ENCODE measurements around the gene BCOR. TPM values are rescaled to one million over a fixed set of nuclear protein-coding genes. Genes with fewer than 3 reads are reported as not detected.

Gene BCOR
- total RNA-seq, 1 experiment from 2014 or later: 21.8 TPM

GRCh38 chrX:40083120-40083978 is 14.4 kb downstream of the BCOR start:
- no peaks in the 10 kb centered on the region for H3F3A ChIP-seq (ENCODE audit: low read length, unreplicated experiment)
- H2AFZ ChIP-seq (ENCODE audit: low read length): peak overlapping the region; percentile 53; the same call in 1 of the 2 replicates
- intact Hi-C loops (cut with micrococcal nuclease): no loop called here
- no peak for TF ChIP-seq EZH2 (IDR thresholded peaks at IDR 0.05; ENCODE audit: low read length, unreplicated experiment)
- no peak for TF ChIP-seq EZH2phosphoT487 (IDR thresholded peaks at IDR 0.05; ENCODE audit: borderline replicate concordance, low read length)
- TF ChIP-seq, protein P1, sequence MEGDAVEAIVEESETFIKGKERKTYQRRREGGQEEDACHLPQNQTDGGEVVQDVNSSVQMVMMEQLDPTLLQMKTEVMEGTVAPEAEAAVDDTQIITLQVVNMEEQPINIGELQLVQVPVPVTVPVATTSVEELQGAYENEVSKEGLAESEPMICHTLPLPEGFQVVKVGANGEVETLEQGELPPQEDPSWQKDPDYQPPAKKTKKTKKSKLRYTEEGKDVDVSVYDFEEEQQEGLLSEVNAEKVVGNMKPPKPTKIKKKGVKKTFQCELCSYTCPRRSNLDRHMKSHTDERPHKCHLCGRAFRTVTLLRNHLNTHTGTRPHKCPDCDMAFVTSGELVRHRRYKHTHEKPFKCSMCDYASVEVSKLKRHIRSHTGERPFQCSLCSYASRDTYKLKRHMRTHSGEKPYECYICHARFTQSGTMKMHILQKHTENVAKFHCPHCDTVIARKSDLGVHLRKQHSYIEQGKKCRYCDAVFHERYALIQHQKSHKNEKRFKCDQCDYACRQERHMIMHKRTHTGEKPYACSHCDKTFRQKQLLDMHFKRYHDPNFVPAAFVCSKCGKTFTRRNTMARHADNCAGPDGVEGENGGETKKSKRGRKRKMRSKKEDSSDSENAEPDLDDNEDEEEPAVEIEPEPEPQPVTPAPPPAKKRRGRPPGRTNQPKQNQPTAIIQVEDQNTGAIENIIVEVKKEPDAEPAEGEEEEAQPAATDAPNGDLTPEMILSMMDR (conservative IDR thresholded peaks at IDR 0.05; ENCODE audit: low read depth, low read length): no peak
- H3K27me3 ChIP-seq (ENCODE audit: low read length): no peaks in the 10 kb centered on the region
- H3K9ac ChIP-seq (ENCODE audit: low read length): peak overlapping the region; percentile 56
- DNase-seq: peak; percentile 40
- H3K4me1 ChIP-seq (ENCODE audit: insufficient read depth, low read length): peaks cover 25% of the 10 kb centered on the region
- ATAC-seq: peak; percentile 32
- no peaks in the 10 kb centered on the region for H3K36me3 ChIP-seq (ENCODE audit: low read depth, low read length)
- peak overlapping the region; percentile 100 for H3K4me2 ChIP-seq (ENCODE audit: low read length)
- H3K9me2 ChIP-seq (replicated peaks; ENCODE audit: low read length): no peaks in the 10 kb centered on the region
- H3K9me3 ChIP-seq (ENCODE audit: low read length): no peaks in the 10 kb centered on the region
- peaks cover 13% of the 10 kb centered on the region; the same call in 1 of the 2 replicates for H4K20me1 ChIP-seq (ENCODE audit: low read length)
- no peak overlapping the region for H3K27ac ChIP-seq (ENCODE audit: low read length)
- ChIA-PET POLR2A (ENCODE audit: unreplicated experiment) (no interaction called here), CTCF (no interaction called here)
- peaks cover 90% of the 10 kb centered on the region for H3K79me2 ChIP-seq (ENCODE audit: low read length)
- H3K4me3 ChIP-seq (ENCODE audit: low read length): peak overlapping the region; percentile 74
- no TSS peak for BruUV-seq (replicated peaks)

GRCh38 chrX:40082447-40083119 is 15.2 kb downstream of the BCOR start:
- TF ChIP-seq, protein P1 (conservative IDR thresholded peaks at IDR 0.05; ENCODE audit: low read depth, low read length): no peak
- TF ChIP-seq EZH2phosphoT487 (IDR thresholded peaks at IDR 0.05; ENCODE audit: borderline replicate concordance, low read length) (no peak), EZH2 (IDR thresholded peaks at IDR 0.05; ENCODE audit: low read length, unreplicated experiment) (no peak)
- H3F3A ChIP-seq (ENCODE audit: low read length, unreplicated experiment): no peaks in the 10 kb centered on the region
- BruUV-seq (replicated peaks): no TSS peak
- peaks cover 83% of the 10 kb centered on the region for H3K79me2 ChIP-seq (ENCODE audit: low read length)
- peaks cover 25% of the 10 kb centered on the region for H3K4me1 ChIP-seq (ENCODE audit: insufficient read depth, low read length)
- ChIA-PET CTCF (no interaction called here), POLR2A (ENCODE audit: unreplicated experiment) (no interaction called here)
- no peaks in the 10 kb centered on the region for H3K9me2 ChIP-seq (replicated peaks; ENCODE audit: low read length)
- H4K20me1 ChIP-seq (ENCODE audit: low read length): peaks cover 10% of the 10 kb centered on the region; the same call in 1 of the 2 replicates
- H3K9ac ChIP-seq (ENCODE audit: low read length): no peak overlapping the region
- H3K9me3 ChIP-seq (ENCODE audit: low read length): no peaks in the 10 kb centered on the region
- H3K27me3 ChIP-seq (ENCODE audit: low read length): no peaks in the 10 kb centered on the region
- H3K4me2 ChIP-seq (ENCODE audit: low read length): peak overlapping the region; percentile 100
- DNase-seq: no peak
- peak overlapping the region; percentile 74; the same call in 1 of the 2 replicates for H3K4me3 ChIP-seq (ENCODE audit: low read length)
- no peak for ATAC-seq
- H3K27ac ChIP-seq (ENCODE audit: low read length): no peak overlapping the region
- no peak overlapping the region for H2AFZ ChIP-seq (ENCODE audit: low read length)
- intact Hi-C loops (cut with micrococcal nuclease): no loop called here
- H3K36me3 ChIP-seq (ENCODE audit: low read depth, low read length): no peaks in the 10 kb centered on the region
